Liver (tissue), 9 donors: Measurements from ENCODE around the gene RUNX1. TPM values are rescaled to one million over a fixed set of nuclear protein-coding genes. Genes with fewer than 3 reads are reported as not detected.

ENCODE experiments used
- DNase-seq: peaks from one replicate; pipeline ENCODE4 v3.0.0-alpha.2; 2017; ENCODE audit warnings: low spot score
- H3K27ac ChIP-seq, 2 donors: one replicate each; pipeline ENCODE4 v1.7.0; 2013; ENCODE audit warnings: inconsistent platforms in 2 of 2, low read length in 2 of 2, control low read depth in 1 of 2, low read depth in 1 of 2, mild to moderate bottlenecking in 1 of 2
- H3K27me3 ChIP-seq, 4 donors: one replicate each; pipeline versions ENCODE4 v1.6.1 to v1.7.0; 2013; ENCODE audit warnings: low read length in 3 of 4, inconsistent platforms in 1 of 4, mild to moderate bottlenecking in 1 of 4, moderate library complexity in 1 of 4; ENCODE audit not compliant: control insufficient read depth in 4 of 4, insufficient read depth in 4 of 4
- H3K36me3 ChIP-seq, 4 donors: one replicate each; pipeline versions ENCODE4 v1.6.1 to v1.7.0; 2013; ENCODE audit warnings: low read length in 3 of 4, mild to moderate bottlenecking in 3 of 4, low read depth in 1 of 4, moderate library complexity in 1 of 4; ENCODE audit not compliant: control insufficient read depth in 4 of 4, insufficient read depth in 3 of 4
- H3K4me1 ChIP-seq, 4 donors: one replicate each; pipeline versions ENCODE4 v1.6.1 to v1.7.0; 2013; ENCODE audit warnings: low read length in 3 of 4, mild to moderate bottlenecking in 3 of 4, moderate library complexity in 1 of 4; ENCODE audit not compliant: control insufficient read depth in 4 of 4, insufficient read depth in 4 of 4
- H3K4me3 ChIP-seq, 3 donors: one replicate each; pipeline versions ENCODE4 v1.6.1 to v1.7.0; 2013; ENCODE audit warnings: low read length in 3 of 3, control low read depth in 1 of 3, low read depth in 1 of 3, mild to moderate bottlenecking in 1 of 3
- H3K9ac ChIP-seq, 2 donors: one replicate each; pipeline ENCODE4 v1.7.0; 2013; ENCODE audit warnings: low read length in 2 of 2, mild to moderate bottlenecking in 2 of 2, moderate library complexity in 2 of 2, control low read depth in 1 of 2, low read depth in 1 of 2
- H3K9me3 ChIP-seq, 4 donors: one replicate each; pipeline versions ENCODE4 v1.6.1 to v1.7.0; 2013; ENCODE audit warnings: low read length in 3 of 4; ENCODE audit not compliant: control insufficient read depth in 4 of 4
- ATF3 ChIP-seq: IDR thresholded peaks from 2 replicates; pipeline ENCODE4 v1.6.1; 2016; ENCODE audit warnings: antibody characterized with exemption
- EGR1 ChIP-seq, 2 donors: IDR thresholded peaks; 2 replicates each; pipeline ENCODE4 v1.6.1; 2016 to 2018; ENCODE audit warnings: antibody characterized with exemption in 2 of 2, low read depth in 2 of 2
- FOXA1 ChIP-seq: IDR thresholded peaks from 2 replicates; pipeline ENCODE4 v1.6.1; 2016; ENCODE audit warnings: antibody characterized with exemption
- FOXA2 ChIP-seq: IDR thresholded peaks from 2 replicates; pipeline ENCODE4 v1.6.1; 2016; ENCODE audit warnings: antibody characterized with exemption
- GABPA ChIP-seq, 2 donors: IDR thresholded peaks in 1 of 2; conservative IDR thresholded peaks in 1 of 2; 2 replicates each; pipeline ENCODE4 v1.6.1; 2016; ENCODE audit warnings: antibody characterized with exemption in 2 of 2, mild to moderate bottlenecking in 1 of 2, moderate library complexity in 1 of 2
- HNF4A ChIP-seq, 2 donors: conservative IDR thresholded peaks; 2 replicates each; pipeline ENCODE4 v1.6.1; 2016; ENCODE audit warnings: antibody characterized with exemption in 2 of 2, mild to moderate bottlenecking in 2 of 2
- HNF4G ChIP-seq: IDR thresholded peaks from 2 replicates; pipeline ENCODE4 v1.6.1; 2016; ENCODE audit warnings: antibody characterized with exemption
- JUND ChIP-seq, 2 donors: IDR thresholded peaks; 2 replicates each; pipeline ENCODE4 v1.6.1; 2016; ENCODE audit warnings: antibody characterized with exemption in 2 of 2
- MAX ChIP-seq: IDR thresholded peaks from 2 replicates; pipeline ENCODE4 v1.6.1; 2016; ENCODE audit warnings: antibody characterized with exemption
- NR2F2 ChIP-seq: IDR thresholded peaks from 2 replicates; pipeline ENCODE4 v1.6.1; 2016; ENCODE audit warnings: antibody characterized with exemption
- RXRA ChIP-seq, 2 donors: IDR thresholded peaks; 2 replicates each; pipeline ENCODE4 v1.6.1; 2017 to 2018; ENCODE audit warnings: antibody characterized with exemption in 2 of 2, mild to moderate bottlenecking in 1 of 2
- TAF1 ChIP-seq: conservative IDR thresholded peaks from 2 replicates; pipeline ENCODE4 v1.6.1; 2016; ENCODE audit warnings: antibody characterized with exemption, mild to moderate bottlenecking
- YY1 ChIP-seq: IDR thresholded peaks from 2 replicates; pipeline ENCODE4 v1.6.1; 2016; ENCODE audit warnings: antibody characterized with exemption, mild to moderate bottlenecking
- WGBS: extraction: QIAGEN DNeasy Blood & Tissue Kit; methylation state at CpG from one replicate; pipeline ENCODE4 v1.1.7; 2013; 5-methylcytosine and 5-hydroxymethylcytosine counted together
- polyA plus RNA-seq, 2 donors: library from polyadenylated mRNA; stranded (reverse) in 1 of 2; unstranded in 1 of 2; fragments of 200-250 nt in 1 of 2; fragments of >200 nt in 1 of 2; fragmentation: Nextera tagmentation in 1 of 2; extraction: Ambion mirVana in 1 of 2; gene quantifications; one replicate each; pipeline versions ENCODE4 v1.2.1 to v1.2.3, GENCODE V29; 2013 to 2015
- total RNA-seq, 2 donors: library from RNA; depleted of rRNA; stranded (reverse); fragments of >200 nt; gene quantifications; one replicate each; pipeline ENCODE4 v1.2.3, GENCODE V29; 2014
- donor health status: healthy.
- donor health status: healthy.
- donor health status: healthy.
- donor health status: healthy.
- donor health status: healthy.

Gene RUNX1
- total and polyA plus RNA-seq, 4 donors = 0.98 to 7.2 (median 3.1) TPM

DNA sequence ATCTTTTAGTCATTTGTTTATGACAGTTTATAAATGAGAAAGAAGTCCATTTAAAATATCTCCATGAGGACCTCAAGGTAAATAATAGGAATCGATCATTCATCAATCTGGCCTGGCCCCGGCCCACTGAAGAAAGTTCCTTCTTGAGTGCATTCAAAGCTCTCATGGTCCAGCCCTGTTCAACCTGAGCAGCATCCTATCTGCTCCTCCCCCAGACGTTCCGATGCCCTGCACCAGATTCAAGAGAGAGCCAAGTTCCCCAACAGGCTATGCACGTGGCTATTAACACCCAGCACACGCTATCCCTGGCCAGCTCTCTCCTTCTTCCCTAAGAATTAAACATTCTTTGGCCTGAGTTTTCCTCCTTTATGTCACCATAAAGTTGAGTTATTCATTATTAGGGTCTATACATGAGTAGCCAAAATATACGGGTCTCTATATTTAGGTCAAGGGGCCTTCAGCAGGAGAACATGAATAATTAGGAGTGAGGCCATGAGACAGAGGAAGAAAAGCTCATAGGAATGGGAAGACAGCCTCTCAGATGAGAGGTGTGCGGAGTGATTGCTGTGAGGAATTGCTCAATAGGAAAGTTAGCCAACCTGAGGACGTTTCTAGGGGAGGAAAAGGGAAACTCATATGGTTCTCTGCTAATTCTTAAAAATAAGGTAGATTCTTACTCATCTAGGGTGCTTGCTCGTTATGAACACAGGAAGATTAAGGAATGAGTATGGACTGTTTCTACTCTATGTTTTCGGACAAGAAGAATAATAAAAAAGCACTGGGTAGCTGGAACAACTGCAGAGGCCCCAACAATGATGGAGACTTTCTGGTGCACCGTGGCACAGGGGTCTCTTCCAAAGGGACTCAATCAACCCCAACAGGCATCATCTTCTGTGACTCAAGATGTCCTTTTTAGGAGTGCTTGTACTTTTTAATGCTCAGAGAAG is 23.6 kb downstream of the RUNX1 start:
- peak overlapping the region in 1 of 2 donors; percentile 19 for H3K9ac ChIP-seq
- DNase-seq = no peak
- TF ChIP-seq EGR1 (IDR thresholded peaks at IDR 0.05; ENCODE audit: low read depth in 2 of 2) (no peak), GABPA (IDR thresholded peaks at IDR 0.05 in 1 of 2, conservative IDR thresholded peaks at IDR 0.05 in 1 of 2) (no peak), YY1 (no peak), FOXA2 (no peak), TAF1 (no peak), NR2F2 (no peak), HNF4G (no peak), MAX (no peak)
- WGBS = 83% methylated on average over 12 of the region's 12 CpGs
- no peaks in the 10 kb centered on the region for H3K36me3 ChIP-seq
- H3K27me3 ChIP-seq = no peaks in the 10 kb centered on the region
- no peak overlapping the region for H3K4me3 ChIP-seq
- no peaks in the 10 kb centered on the region for H3K9me3 ChIP-seq
- peaks cover 0 to 4% (median 0%) of the 10 kb centered on the region in 4 donors for H3K4me1 ChIP-seq
- H3K27ac ChIP-seq = no peak overlapping the region

DNA sequence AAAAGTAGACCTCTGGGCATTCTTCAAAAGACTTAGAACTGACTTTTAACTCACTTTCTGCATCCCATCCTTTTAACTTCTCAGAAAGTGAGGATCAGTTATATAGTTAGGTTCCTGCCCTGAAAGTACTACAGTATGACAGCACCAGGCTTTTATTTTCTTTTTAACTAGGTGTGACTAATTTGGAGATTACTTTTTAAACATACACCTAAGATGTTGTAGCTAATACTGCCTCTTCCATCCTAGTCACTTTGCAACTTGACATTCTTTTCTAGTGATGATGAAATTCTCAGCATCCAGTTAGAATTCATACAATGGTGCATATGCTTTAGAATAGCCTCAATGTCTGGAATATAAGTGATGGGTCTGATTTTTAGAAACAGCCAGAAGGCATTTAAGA is 24.6 kb downstream of the RUNX1 start:
- no peak for DNase-seq
- Histone ChIP-seq H3K9ac (no peak overlapping the region), H3K36me3 (no peaks in the 10 kb centered on the region), H3K9me3 (no peaks in the 10 kb centered on the region), H3K27ac (no peak overlapping the region), H3K27me3 (no peaks in the 10 kb centered on the region), H3K4me1 (peaks cover 0 to 11% (median 6%) of the 10 kb centered on the region in 4 donors), H3K4me3 (no peak overlapping the region)
- TF ChIP-seq JUND (IDR thresholded peaks at IDR 0.05) (no peak), GABPA (IDR thresholded peaks at IDR 0.05 in 1 of 2, conservative IDR thresholded peaks at IDR 0.05 in 1 of 2) (no peak), RXRA (IDR thresholded peaks at IDR 0.05) (no peak), MAX (no peak), FOXA1 (no peak), HNF4G (no peak), FOXA2 (no peak), NR2F2 (no peak)

GRCh38 chr21:35024071-35024420 is 25.1 kb downstream of the RUNX1 start:
- no peak for TF ChIP-seq HNF4A (conservative IDR thresholded peaks at IDR 0.05)
- TF ChIP-seq ATF3 = no peak
- TF ChIP-seq RXRA (IDR thresholded peaks at IDR 0.05) = no peak
- no peak for TF ChIP-seq NR2F2
- Histone ChIP-seq H3K27me3 (no peaks in the 10 kb centered on the region), H3K36me3 (no peaks in the 10 kb centered on the region), H3K27ac (no peak overlapping the region), H3K4me1 (peaks cover 0 to 16% (median 11%) of the 10 kb centered on the region in 4 donors), H3K4me3 (no peak overlapping the region), H3K9me3 (no peaks in the 10 kb centered on the region), H3K9ac (no peak overlapping the region)
- DNase-seq = no peak
- 82% methylated on average over 1 of the region's 1 CpG for WGBS
